ENCODE data around the gene FGGY.

GRCh38 chr1:59698386-59698785, 401.5 kb downstream of the FGGY start:
- TF ChIP-seq POLR2A (IDR thresholded peaks at IDR 0.05; ENCODE audit: low read length): no peak
- no peak for TF ChIP-seq GATA1 (IDR thresholded peaks at IDR 0.05; ENCODE audit: low read depth, low read length)
